ENCODE measurements around the gene CEACAM21.

CEACAM21 gene

DNA sequence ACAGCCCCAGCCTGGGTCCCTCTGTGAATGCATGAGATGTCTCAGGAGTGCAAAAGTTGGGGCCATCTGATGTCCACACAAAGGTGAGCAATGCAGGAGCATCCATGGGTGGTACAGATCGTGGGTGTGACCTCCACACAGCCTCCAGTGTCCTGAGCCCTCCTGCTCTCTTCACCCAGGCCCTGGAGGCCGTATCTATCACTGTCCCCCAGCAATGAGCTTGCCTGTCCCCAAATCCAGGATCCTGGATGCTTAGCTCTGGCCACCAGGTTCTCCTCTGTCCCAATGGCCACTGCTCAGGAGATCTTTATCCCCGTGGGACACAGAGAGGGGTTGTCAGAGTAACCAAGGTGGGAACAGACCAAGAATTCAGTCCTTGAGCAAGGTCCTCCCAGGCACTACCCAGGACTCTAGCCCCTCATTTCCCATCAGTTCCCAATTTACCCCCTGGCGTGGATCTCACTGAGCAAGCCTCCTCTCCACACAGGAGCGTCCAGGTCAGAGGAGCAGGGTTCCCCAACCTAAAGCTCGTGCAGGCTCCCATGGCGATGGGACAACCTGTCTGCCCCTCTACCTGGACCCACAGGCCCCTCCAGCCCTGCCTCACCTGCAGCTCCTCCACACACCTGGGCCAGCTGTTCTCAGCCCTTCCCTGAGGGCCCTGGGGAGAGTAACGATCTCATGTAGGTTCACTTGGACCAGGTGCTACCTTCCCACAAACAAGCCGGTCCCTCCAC lies 11.3 kb downstream of the CEACAM21 start:
- no peak overlapping the region for H3K27ac ChIP-seq (ENCODE audit: low read depth, low read length)
- no peak overlapping the region for H3K4me3 ChIP-seq (ENCODE audit: low read depth, low read length)
- no peak overlapping the region for H3K9ac ChIP-seq (ENCODE audit: low read depth, low read length)
- H3K9me3 ChIP-seq (ENCODE audit: control insufficient read depth, insufficient read depth, low read length): peaks cover 30% of the 10 kb centered on the region
- H3K4me1 ChIP-seq (ENCODE audit: control insufficient read depth, insufficient read depth, low read length): no peaks in the 10 kb centered on the region
- no peaks in the 10 kb centered on the region for H3K27me3 ChIP-seq (ENCODE audit: control insufficient read depth, insufficient read depth, low read length)
- H3K36me3 ChIP-seq (ENCODE audit: control insufficient read depth, insufficient read depth, low read length): no peaks in the 10 kb centered on the region

DNA sequence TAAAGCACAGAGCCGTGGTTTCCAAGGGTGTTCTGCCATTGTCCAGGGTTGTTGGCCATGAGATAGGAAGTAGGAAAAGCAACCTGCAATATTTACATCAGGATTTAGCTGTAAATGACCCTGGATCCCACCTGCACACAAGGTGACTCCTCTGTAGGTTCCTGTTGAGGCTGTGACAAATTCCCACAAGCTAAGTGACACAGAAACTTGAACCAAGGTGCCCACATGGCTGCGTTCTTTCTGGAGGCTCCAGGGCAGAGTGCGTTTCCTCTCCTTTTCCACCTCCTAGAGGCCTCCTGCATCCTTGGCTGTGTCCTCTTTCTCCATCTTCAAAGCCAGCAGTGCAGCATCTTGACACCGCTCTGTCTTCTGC lies 11.9 kb downstream of the CEACAM21 start:
- H3K4me3 ChIP-seq (ENCODE audit: low read depth, low read length): no peak overlapping the region
- H3K27me3 ChIP-seq (ENCODE audit: control insufficient read depth, insufficient read depth, low read length): no peaks in the 10 kb centered on the region
- no peak overlapping the region for H3K27ac ChIP-seq (ENCODE audit: low read depth, low read length)
- no peaks in the 10 kb centered on the region for H3K36me3 ChIP-seq (ENCODE audit: control insufficient read depth, insufficient read depth, low read length)
- peaks cover 26% of the 10 kb centered on the region for H3K9me3 ChIP-seq (ENCODE audit: control insufficient read depth, insufficient read depth, low read length)
- H3K4me1 ChIP-seq (ENCODE audit: control insufficient read depth, insufficient read depth, low read length): no peaks in the 10 kb centered on the region
- H3K9ac ChIP-seq (ENCODE audit: low read depth, low read length): no peak overlapping the region

DNA sequence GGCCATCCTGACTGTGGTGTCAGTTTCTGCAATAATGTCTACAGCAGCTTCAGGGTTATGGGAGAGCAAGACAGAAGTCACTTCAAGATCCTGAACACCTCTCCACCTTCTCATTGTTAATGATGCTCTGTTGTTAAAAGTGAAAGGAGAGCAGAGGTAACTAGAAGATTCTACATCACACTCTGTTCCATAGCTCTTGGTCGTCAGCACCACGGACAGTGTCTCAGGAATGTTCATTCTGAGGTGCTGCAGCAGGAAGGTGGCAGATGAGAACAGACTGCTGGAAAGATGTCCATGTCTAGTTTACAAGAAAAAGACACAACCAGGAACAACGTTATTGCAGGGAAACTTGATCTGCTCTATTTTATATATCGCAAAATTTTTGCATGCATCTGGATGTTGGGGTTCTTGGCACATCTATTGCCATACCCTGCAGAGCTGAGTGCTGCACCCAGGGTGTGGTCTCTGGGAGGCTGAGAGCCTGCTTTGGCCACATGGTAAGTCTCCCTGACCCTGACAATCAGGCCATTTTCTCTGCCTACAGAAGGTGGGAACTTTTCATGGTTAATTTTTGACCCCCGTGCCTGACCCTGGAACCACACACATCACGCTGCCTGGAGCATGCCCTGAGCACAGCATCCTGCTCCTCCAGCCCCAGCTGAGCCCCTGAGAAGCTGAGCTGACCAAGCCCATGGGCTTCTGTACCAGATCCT lies 12.7 kb downstream of the CEACAM21 start:
- H3K4me1 ChIP-seq (ENCODE audit: control insufficient read depth, insufficient read depth, low read length): no peaks in the 10 kb centered on the region
- H3K9me3 ChIP-seq (ENCODE audit: control insufficient read depth, insufficient read depth, low read length): peaks cover 26% of the 10 kb centered on the region
- no peak overlapping the region for H3K27ac ChIP-seq (ENCODE audit: low read depth, low read length)
- H3K27me3 ChIP-seq (ENCODE audit: control insufficient read depth, insufficient read depth, low read length): no peaks in the 10 kb centered on the region
- H3K36me3 ChIP-seq (ENCODE audit: control insufficient read depth, insufficient read depth, low read length): no peaks in the 10 kb centered on the region
- no peak overlapping the region for H3K9ac ChIP-seq (ENCODE audit: low read depth, low read length)
- no peak overlapping the region for H3K4me3 ChIP-seq (ENCODE audit: low read depth, low read length)

DNA sequence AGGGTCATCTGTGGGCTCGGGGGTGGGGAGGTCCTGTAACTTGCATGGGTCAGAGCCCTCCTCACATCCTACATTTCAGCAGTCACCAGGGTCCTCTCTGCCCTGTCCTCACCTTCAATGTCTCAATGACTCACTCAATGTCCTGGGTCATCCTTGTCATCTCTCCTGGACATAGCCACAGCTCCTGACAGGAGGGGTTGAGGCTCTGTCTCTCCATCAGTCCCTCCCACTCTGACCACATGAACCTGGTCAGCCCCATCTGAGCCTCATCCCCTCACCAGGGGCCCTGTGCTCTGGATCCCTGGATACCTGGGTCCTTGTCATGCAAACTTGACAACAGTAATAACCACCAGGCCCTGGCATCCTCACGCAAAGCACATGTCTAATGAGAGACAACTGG lies 13.4 kb downstream of the CEACAM21 start:
- Histone ChIP-seq H3K9ac (ENCODE audit: low read depth, low read length) (no peak overlapping the region), H3K36me3 (ENCODE audit: control insufficient read depth, insufficient read depth, low read length) (no peaks in the 10 kb centered on the region), H3K27ac (ENCODE audit: low read depth, low read length) (no peak overlapping the region), H3K27me3 (ENCODE audit: control insufficient read depth, insufficient read depth, low read length) (no peaks in the 10 kb centered on the region), H3K4me3 (ENCODE audit: low read depth, low read length) (no peak overlapping the region), H3K9me3 (ENCODE audit: control insufficient read depth, insufficient read depth, low read length) (peaks cover 19% of the 10 kb centered on the region), H3K4me1 (ENCODE audit: control insufficient read depth, insufficient read depth, low read length) (no peaks in the 10 kb centered on the region)

DNA sequence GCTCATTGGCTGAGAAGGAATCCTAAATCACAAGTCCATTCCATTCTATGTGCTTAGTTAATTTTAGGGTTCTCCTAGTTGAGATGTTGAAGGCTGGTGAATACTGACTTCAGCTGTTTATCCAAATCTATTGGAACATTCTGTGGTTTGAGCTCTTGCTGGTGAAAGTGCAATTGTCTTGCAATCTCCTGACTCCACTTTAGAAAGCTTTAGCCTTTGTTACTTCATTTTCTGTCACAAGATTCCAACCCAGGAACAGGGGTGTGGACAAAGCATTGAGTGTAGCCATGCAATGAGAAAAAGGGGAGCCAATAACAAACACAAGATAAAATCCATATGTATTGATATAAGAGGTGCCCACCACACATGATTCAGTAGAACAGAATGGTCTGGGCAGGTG lies 15.0 kb downstream of the CEACAM21 start:
- H3K27ac ChIP-seq (ENCODE audit: low read depth, low read length): no peak overlapping the region
- peaks cover 5% of the 10 kb centered on the region; the same call in 1 of the 2 replicates for H3K9me3 ChIP-seq (ENCODE audit: control insufficient read depth, insufficient read depth, low read length)
- no peaks in the 10 kb centered on the region for H3K27me3 ChIP-seq (ENCODE audit: control insufficient read depth, insufficient read depth, low read length)
- no peak overlapping the region for H3K9ac ChIP-seq (ENCODE audit: low read depth, low read length)
- H3K4me3 ChIP-seq (ENCODE audit: low read depth, low read length): no peak overlapping the region
- H3K4me1 ChIP-seq (ENCODE audit: control insufficient read depth, insufficient read depth, low read length): no peaks in the 10 kb centered on the region
- H3K36me3 ChIP-seq (ENCODE audit: control insufficient read depth, insufficient read depth, low read length): no peaks in the 10 kb centered on the region

DNA sequence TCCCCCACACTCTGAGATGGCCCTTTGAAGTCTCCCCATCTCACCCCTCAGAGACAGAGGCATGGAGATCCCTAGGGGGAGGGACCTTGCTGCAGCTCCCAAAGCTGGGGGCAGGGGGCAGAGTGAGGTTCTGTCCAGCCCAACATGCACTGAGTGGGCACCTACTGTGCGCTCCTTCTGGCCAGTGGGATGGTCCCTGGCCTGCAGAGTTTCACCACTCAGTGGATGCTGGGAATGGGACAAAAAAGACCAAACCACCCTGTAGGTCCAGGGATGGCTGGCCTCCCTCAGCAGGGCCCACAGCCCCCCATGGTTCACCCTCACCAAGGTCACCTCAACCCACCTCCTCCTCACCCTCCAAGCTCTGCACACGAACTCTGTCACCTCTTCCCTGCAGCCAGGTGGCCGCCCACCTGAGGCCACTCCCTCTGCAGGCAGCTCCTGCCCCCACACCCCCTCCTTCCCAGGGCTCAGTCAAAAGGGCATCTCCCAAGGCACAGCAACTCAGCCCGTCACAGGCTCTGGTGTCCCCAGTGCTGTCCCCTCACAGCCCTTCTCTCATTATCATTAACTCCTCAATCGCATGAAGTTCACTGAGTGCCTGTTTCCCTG lies 16.1 kb downstream of the CEACAM21 start:
- no peak overlapping the region for H3K9ac ChIP-seq (ENCODE audit: low read depth, low read length)
- peaks cover 9% of the 10 kb centered on the region; the same call in 1 of the 2 replicates for H3K27me3 ChIP-seq (ENCODE audit: control insufficient read depth, insufficient read depth, low read length)
- no peaks in the 10 kb centered on the region for H3K4me1 ChIP-seq (ENCODE audit: control insufficient read depth, insufficient read depth, low read length)
- no peaks in the 10 kb centered on the region for H3K36me3 ChIP-seq (ENCODE audit: control insufficient read depth, insufficient read depth, low read length)
- no peak overlapping the region for H3K4me3 ChIP-seq (ENCODE audit: low read depth, low read length)
- no peak overlapping the region for H3K27ac ChIP-seq (ENCODE audit: low read depth, low read length)
- peaks cover 4% of the 10 kb centered on the region; the same call in 1 of the 2 replicates for H3K9me3 ChIP-seq (ENCODE audit: control insufficient read depth, insufficient read depth, low read length)

DNA sequence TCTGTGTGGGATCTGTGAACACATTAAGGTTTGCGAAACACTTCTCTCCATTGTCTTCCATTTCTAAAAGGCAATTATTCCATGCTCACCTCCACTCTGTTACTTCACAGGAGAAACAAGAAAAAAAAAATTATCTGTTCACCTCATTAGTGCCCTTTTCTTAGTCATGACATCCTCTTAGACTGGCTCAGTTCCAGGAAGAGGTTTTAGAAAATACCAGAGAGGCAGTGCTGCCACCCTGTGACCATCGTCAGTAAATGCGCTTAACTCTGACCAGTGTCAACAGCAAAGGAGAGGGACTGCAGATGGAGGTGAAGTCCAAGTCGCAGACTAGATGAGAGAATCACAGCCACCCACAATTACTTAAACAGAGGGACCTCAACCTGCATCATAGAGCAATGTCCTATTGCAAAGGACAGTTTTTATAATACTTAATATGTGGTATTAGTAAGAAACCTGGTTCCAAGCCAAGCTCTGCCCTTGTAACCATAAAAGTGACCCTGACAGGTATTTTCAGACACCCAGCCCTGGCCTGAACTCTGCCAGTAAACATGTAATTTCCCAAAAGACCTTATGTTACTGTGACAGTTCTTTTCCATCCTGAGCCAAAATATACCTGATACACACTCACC lies 19.4 kb downstream of the CEACAM21 start:
- Histone ChIP-seq H3K9me3 (ENCODE audit: control insufficient read depth, insufficient read depth, low read length) (no peaks in the 10 kb centered on the region), H3K4me1 (ENCODE audit: control insufficient read depth, insufficient read depth, low read length) (peaks cover 5% of the 10 kb centered on the region; the same call in 1 of the 2 replicates), H3K4me3 (ENCODE audit: low read depth, low read length) (no peak overlapping the region), H3K9ac (ENCODE audit: low read depth, low read length) (no peak overlapping the region), H3K27ac (ENCODE audit: low read depth, low read length) (no peak overlapping the region), H3K36me3 (ENCODE audit: control insufficient read depth, insufficient read depth, low read length) (no peaks in the 10 kb centered on the region), H3K27me3 (ENCODE audit: control insufficient read depth, insufficient read depth, low read length) (peaks cover 19% of the 10 kb centered on the region)

DNA sequence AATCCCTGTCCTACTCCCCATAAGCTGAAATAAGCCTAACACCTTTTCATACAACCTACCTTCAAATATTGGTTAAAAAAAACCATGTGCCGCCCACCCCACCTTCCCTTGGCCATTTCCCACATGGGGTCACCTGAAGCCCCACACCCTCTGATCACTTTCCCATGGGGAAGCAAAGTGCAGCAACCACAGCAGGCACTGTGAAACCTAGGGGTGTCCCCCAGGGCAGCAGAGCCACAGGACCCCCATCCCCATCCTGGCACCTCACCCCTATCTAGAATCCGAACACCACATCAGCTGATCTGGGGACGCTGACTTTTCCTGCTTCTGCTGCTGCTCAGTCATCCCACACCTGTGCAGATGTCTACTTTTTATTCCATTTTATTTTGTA lies 19.9 kb downstream of the CEACAM21 start:
- Histone ChIP-seq H3K4me1 (ENCODE audit: control insufficient read depth, insufficient read depth, low read length) (peaks cover 5% of the 10 kb centered on the region; the same call in 1 of the 2 replicates), H3K4me3 (ENCODE audit: low read depth, low read length) (no peak overlapping the region), H3K27ac (ENCODE audit: low read depth, low read length) (no peak overlapping the region), H3K27me3 (ENCODE audit: control insufficient read depth, insufficient read depth, low read length) (peaks cover 24% of the 10 kb centered on the region), H3K36me3 (ENCODE audit: control insufficient read depth, insufficient read depth, low read length) (no peaks in the 10 kb centered on the region), H3K9ac (ENCODE audit: low read depth, low read length) (no peak overlapping the region), H3K9me3 (ENCODE audit: control insufficient read depth, insufficient read depth, low read length) (no peaks in the 10 kb centered on the region)

DNA sequence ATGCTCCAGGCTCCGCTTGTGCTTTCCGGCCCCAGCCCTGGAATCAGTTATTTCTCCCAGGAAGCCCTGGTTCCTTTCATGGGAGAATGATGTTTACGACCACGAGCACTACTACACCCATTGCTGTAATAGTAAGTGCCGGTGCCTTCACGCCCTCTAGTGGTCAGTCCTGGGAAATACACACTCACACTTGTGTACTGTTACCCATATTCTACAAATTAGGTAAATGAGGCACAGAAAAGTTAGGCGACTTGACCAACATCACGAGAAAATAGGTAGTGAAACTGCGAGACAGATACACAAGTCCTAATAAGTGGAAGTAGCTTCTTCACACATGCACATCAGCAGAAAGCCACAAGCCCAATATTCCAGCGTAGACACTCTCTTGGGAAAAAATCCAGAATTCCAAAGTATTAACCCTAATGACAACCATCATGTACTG lies 21.7 kb downstream of the CEACAM21 start:
- Histone ChIP-seq H3K9ac (ENCODE audit: low read depth, low read length) (no peak overlapping the region), H3K27ac (ENCODE audit: low read depth, low read length) (no peak overlapping the region), H3K9me3 (ENCODE audit: control insufficient read depth, insufficient read depth, low read length) (no peaks in the 10 kb centered on the region), H3K27me3 (ENCODE audit: control insufficient read depth, insufficient read depth, low read length) (peaks cover 42% of the 10 kb centered on the region), H3K4me1 (ENCODE audit: control insufficient read depth, insufficient read depth, low read length) (peaks cover 5% of the 10 kb centered on the region; the same call in 1 of the 2 replicates), H3K36me3 (ENCODE audit: control insufficient read depth, insufficient read depth, low read length) (no peaks in the 10 kb centered on the region), H3K4me3 (ENCODE audit: low read depth, low read length) (no peak overlapping the region)

DNA sequence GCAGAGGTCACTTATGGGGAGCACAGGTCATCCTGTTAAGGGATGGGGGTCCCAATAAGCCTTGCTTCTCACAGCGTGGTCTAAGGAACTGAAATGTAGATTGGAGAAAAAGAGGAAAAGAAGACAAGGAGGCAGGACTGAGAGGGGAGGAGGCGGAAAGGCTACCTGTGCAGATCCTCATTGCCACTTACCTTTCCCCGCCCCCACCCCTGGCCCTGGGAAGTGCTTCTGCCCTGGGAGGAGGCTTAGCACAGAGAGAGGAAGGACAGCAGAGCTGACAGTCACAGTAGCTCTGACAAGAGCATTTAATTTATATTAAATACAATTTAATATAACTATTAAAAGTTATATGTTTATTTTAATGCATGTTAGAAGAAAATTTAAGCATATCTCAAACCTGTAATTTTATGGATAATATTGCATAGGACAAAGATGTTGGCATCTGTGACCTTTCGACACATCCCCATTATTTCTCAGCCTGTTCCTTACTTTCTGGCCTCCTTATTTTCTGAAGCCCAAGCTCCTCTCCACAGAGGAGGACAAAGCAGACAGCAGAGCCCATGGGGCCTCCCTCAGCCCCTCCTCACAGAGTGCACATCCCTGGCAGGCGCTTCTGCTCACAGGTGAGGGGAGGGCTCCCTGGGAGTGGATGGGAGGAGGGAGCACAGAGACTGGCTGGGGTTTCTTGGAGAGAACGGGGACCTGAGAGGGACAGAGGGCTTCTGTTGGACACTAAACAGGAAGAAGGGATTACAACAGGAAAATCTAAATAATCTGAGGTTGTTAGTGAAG lies 23.4 kb downstream of the CEACAM21 start:
- Histone ChIP-seq H3K9ac (ENCODE audit: low read depth, low read length) (no peak overlapping the region), H3K27ac (ENCODE audit: low read depth, low read length) (no peak overlapping the region), H3K36me3 (ENCODE audit: control insufficient read depth, insufficient read depth, low read length) (no peaks in the 10 kb centered on the region), H3K4me3 (ENCODE audit: low read depth, low read length) (no peak overlapping the region), H3K4me1 (ENCODE audit: control insufficient read depth, insufficient read depth, low read length) (peaks cover 5% of the 10 kb centered on the region; the same call in 1 of the 2 replicates), H3K9me3 (ENCODE audit: control insufficient read depth, insufficient read depth, low read length) (peaks cover 5% of the 10 kb centered on the region; the same call in 1 of the 2 replicates), H3K27me3 (ENCODE audit: control insufficient read depth, insufficient read depth, low read length) (peaks cover 56% of the 10 kb centered on the region)
